GM19467 (cell line): ENCODE results near the gene SSR3.

ENCODE experiments used
- ATAC-seq: cut with Tn5 transposase; IDR thresholded peaks from one replicate; pipeline ENCODE4 v1.9.1; 2021; ENCODE audit warnings: mild to moderate bottlenecking, moderate library complexity; ENCODE audit not compliant: unreplicated experiment

The SSR3 gene

GRCh38 chr3:156539802-156540201 is 15.1 kb downstream of the SSR3 start:
- ATAC-seq = no peak

- ATAC-seq = no peak
Measured at GRCh38 chr3:156539051-156539450, 15.9 kb downstream of the SSR3 start.

GRCh38 chr3:156536524-156537316 is 18.2 kb downstream of the SSR3 start:
- ATAC-seq = no peak

GRCh38 chr3:156535798-156536197 is 19.1 kb downstream of the SSR3 start:
- ATAC-seq = no peak

- ATAC-seq = no peak
Measured at GRCh38 chr3:156535162-156535627, 19.7 kb downstream of the SSR3 start.

- ATAC-seq = no peak
Measured at GRCh38 chr3:156533205-156533604, 21.7 kb downstream of the SSR3 start.

- ATAC-seq = no peak
Measured at GRCh38 chr3:156532730-156533129, 22.2 kb downstream of the SSR3 start.

- ATAC-seq = no peak
Measured at GRCh38 chr3:156530980-156531379, 23.9 kb downstream of the SSR3 start.

GRCh38 chr3:156527060-156527459 is 27.9 kb downstream of the SSR3 start:
- no peak for ATAC-seq

GRCh38 chr3:156525808-156526207 is 29.1 kb downstream of the SSR3 start:
- no peak for ATAC-seq

- no peak for ATAC-seq
Measured at GRCh38 chr3:156522673-156523072, 32.2 kb downstream of the SSR3 start.

- ATAC-seq = peak; percentile 71
Measured at GRCh38 chr3:156519758-156520162, 35.2 kb downstream of the SSR3 start.

- no peak for ATAC-seq
Measured at GRCh38 chr3:156518726-156519125, 36.2 kb downstream of the SSR3 start.

GRCh38 chr3:156516961-156517360 is 38.0 kb downstream of the SSR3 start:
- ATAC-seq = no peak

GRCh38 chr3:156516284-156516683 is 38.6 kb downstream of the SSR3 start:
- ATAC-seq = no peak

GRCh38 chr3:156513619-156514018 is 41.3 kb downstream of the SSR3 start:
- ATAC-seq = no peak

GRCh38 chr3:156511987-156512677 is 42.8 kb downstream of the SSR3 start:
- ATAC-seq = no peak

GRCh38 chr3:156509189-156510174 is 45.4 kb downstream of the SSR3 start:
- ATAC-seq = no peak

GRCh38 chr3:156507285-156507684 is 47.6 kb downstream of the SSR3 start:
- no peak for ATAC-seq

GRCh38 chr3:156498307-156498706 is 56.6 kb downstream of the SSR3 start:
- ATAC-seq = no peak

- ATAC-seq = no peak
Measured at GRCh38 chr3:156497326-156497725, 57.6 kb downstream of the SSR3 start.
